A549 (cell line): ENCODE measurements around the gene PTPRN2.

Experiments used
- CHD2 ChIP-seq: fragments of 150-350 bp; IDR thresholded peaks from 2 replicates; pipeline ENCODE4 v1.6.1; 2014; ENCODE audit warnings: low read length; ENCODE audit not compliant: partially characterized antibody
- CHD4 ChIP-seq: fragments of 200-600 bp; sonication (generic); IDR thresholded peaks from 2 replicates; pipeline ENCODE4 v1.6.1; 2016; ENCODE audit warnings: antibody characterized with exemption, mild to moderate bottlenecking, borderline replicate concordance
- ELK1 ChIP-seq: fragments of 150-350 bp; IDR thresholded peaks from 2 replicates; pipeline ENCODE4 v1.6.1; 2014; ENCODE audit warnings: low read depth, mild to moderate bottlenecking, low read length
- EP300 ChIP-seq, 2 experiments: fragments of >200 bp; sonication (Bioruptor Twin); formaldehyde crosslinking; IDR thresholded peaks; 2 replicates in 1 of 2; 3 replicates in 1 of 2; pipeline ENCODE4 v1.6.1; 2016 to 2017
- KDM1A ChIP-seq: fragments of 200-600 bp; sonication (generic); IDR thresholded peaks from 2 replicates; pipeline ENCODE4 v1.6.1; 2016; ENCODE audit warnings: low read depth, mild to moderate bottlenecking
- MAFK ChIP-seq: fragments of 450-650 bp; IDR thresholded peaks from 2 replicates; pipeline ENCODE4 v1.6.1; 2014; ENCODE audit not compliant: partially characterized antibody
- POLR2A ChIP-seq: IDR thresholded peaks from 2 replicates; pipeline ENCODE4 v1.6.1; 2012; ENCODE audit warnings: mild to moderate bottlenecking, low read length
- POLR2AphosphoS2 ChIP-seq: conservative IDR thresholded peaks from 2 replicates; pipeline ENCODE4 v1.6.1; 2012; ENCODE audit warnings: low read length, improper control_type of control experiment, inconsistent platforms
- RAD21 ChIP-seq, 2 experiments: fragments of >200 bp in 1 of 2; sonication (Bioruptor Twin) in 1 of 2; formaldehyde crosslinking in 1 of 2; IDR thresholded peaks in 1 of 2; conservative IDR thresholded peaks in 1 of 2; 2 replicates in 1 of 2; 3 replicates in 1 of 2; pipeline ENCODE4 v1.6.1; 2012 to 2018; ENCODE audit warnings: inconsistent platforms in 1 of 2
- REST ChIP-seq: fragments of 200-600 bp; sonication (generic); IDR thresholded peaks from 2 replicates; pipeline ENCODE4 v1.6.1; 2016; ENCODE audit warnings: antibody characterized with exemption, mild to moderate bottlenecking, moderate library complexity
- RFX5 ChIP-seq: fragments of 450-650 bp; IDR thresholded peaks from 2 replicates; pipeline ENCODE4 v1.7.1; 2014; ENCODE audit warnings: antibody characterized with exemption, mild to moderate bottlenecking, moderate library complexity
- USF2 ChIP-seq: fragments of 450-650 bp; IDR thresholded peaks from 2 replicates; pipeline ENCODE4 v1.6.1; 2014; ENCODE audit warnings: antibody characterized with exemption
- TF ChIP-seq, protein P1 (sequence below): fragments of >200 bp; sonication (Bioruptor Twin); formaldehyde crosslinking; IDR thresholded peaks from 3 replicates; pipeline ENCODE4 v1.5.1; 2016

DNA sequence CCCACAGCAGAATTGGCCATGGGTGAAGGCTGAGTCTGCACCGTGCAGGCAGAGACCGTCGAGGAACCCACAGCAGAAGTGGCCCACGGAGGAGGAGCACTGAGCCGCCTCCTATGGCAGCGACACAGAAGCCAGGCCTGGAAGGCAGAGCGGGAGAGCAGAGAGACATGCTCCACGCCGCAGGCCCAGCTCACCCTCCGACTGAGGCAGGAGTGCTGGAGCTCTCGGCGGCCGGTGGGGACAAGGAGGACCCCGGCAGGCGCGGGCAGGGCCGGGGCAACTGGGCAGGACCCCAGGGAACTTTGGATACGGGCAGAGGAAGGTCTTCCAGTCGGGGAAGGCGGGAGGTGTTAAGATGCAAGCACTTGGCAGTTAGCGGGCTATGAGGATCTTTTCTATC, 830.4 kb downstream of the PTPRN2 start:
- TF ChIP-seq, protein P1, sequence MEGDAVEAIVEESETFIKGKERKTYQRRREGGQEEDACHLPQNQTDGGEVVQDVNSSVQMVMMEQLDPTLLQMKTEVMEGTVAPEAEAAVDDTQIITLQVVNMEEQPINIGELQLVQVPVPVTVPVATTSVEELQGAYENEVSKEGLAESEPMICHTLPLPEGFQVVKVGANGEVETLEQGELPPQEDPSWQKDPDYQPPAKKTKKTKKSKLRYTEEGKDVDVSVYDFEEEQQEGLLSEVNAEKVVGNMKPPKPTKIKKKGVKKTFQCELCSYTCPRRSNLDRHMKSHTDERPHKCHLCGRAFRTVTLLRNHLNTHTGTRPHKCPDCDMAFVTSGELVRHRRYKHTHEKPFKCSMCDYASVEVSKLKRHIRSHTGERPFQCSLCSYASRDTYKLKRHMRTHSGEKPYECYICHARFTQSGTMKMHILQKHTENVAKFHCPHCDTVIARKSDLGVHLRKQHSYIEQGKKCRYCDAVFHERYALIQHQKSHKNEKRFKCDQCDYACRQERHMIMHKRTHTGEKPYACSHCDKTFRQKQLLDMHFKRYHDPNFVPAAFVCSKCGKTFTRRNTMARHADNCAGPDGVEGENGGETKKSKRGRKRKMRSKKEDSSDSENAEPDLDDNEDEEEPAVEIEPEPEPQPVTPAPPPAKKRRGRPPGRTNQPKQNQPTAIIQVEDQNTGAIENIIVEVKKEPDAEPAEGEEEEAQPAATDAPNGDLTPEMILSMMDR = no peak
- TF ChIP-seq RAD21 (conservative IDR thresholded peaks at IDR 0.05 in 1 of 2, IDR thresholded peaks at IDR 0.05 in 1 of 2) = no peak
- TF ChIP-seq POLR2A = no peak
- TF ChIP-seq CHD4 = no peak
- TF ChIP-seq MAFK = no peak
- no peak for TF ChIP-seq REST
- no peak for TF ChIP-seq RFX5
- no peak for TF ChIP-seq POLR2AphosphoS2
- no peak for TF ChIP-seq USF2
- TF ChIP-seq CHD2 = no peak
- no peak for TF ChIP-seq KDM1A
- TF ChIP-seq EP300 (IDR thresholded peaks at IDR 0.05) = no peak
- TF ChIP-seq ELK1 = no peak
